ACC112 (cell line): Measurements from ENCODE around the gene RPS6KA4.

Experiments used
- H2AFZ ChIP-seq: fragments of 200-600 bp; sonication (generic); one replicate; pipeline ENCODE4 v1.6.0; 2017; ENCODE audit warnings: antibody characterized with exemption, low read length; ENCODE audit not compliant: unreplicated experiment
- H3K27ac ChIP-seq: fragments of 200-600 bp; sonication (generic); 2 replicates; pipeline ENCODE4 v1.5.1; 2014; ENCODE audit warnings: low read depth, mild to moderate bottlenecking, antibody characterized with exemption, low read length, moderate library complexity
- H3K27me3 ChIP-seq: fragments of 200-600 bp; sonication (generic); 2 replicates; pipeline ENCODE4 v1.6.1; 2014; ENCODE audit warnings: mild to moderate bottlenecking, antibody characterized with exemption, low read length, moderate library complexity, mixed read lengths; ENCODE audit not compliant: insufficient read depth
- H3K36me3 ChIP-seq: fragments of 200-600 bp; sonication (generic); 2 replicates; pipeline ENCODE4 v1.6.1; 2016; ENCODE audit warnings: mild to moderate bottlenecking, antibody characterized with exemption, low read length, moderate library complexity, mixed read lengths; ENCODE audit not compliant: insufficient read depth
- H3K4me1 ChIP-seq: fragments of 200-600 bp; sonication (generic); one replicate; pipeline ENCODE4 v1.6.1; 2016; ENCODE audit warnings: low read length, mixed read lengths; ENCODE audit not compliant: insufficient read depth, unreplicated experiment, control insufficient read depth
- H3K4me3 ChIP-seq: fragments of 200-600 bp; sonication (generic); 2 replicates; pipeline ENCODE4 v1.5.1; 2014; ENCODE audit warnings: mild to moderate bottlenecking, low read depth, low read length
- H3K79me2 ChIP-seq: fragments of 200-600 bp; sonication (generic); one replicate; pipeline ENCODE4 v1.6.0; 2016; ENCODE audit warnings: low read length; ENCODE audit not compliant: control insufficient read depth, unreplicated experiment, insufficient read depth

Gene RPS6KA4

DNA sequence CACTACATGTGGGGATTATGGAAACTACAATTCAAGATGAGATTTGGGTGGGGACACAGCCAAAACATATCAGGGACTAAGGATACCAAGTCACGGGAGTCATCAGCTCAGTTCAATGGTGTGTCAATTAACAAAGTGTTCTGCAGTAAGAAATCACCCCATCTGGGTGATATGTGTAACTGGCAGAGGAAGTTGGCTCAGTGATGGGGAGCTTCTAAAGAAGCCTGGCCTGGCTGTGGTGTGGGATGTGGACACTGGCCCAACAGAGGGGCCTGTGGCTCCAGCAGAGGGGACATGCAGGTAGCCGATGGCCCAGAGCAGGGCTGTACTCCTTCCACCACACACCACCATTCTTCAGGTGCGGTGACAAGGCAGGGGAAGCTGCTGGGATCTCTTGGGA is 31.6 kb downstream of the RPS6KA4 start:
- H3K27me3 ChIP-seq, result peaks cover 26% of the 10 kb centered on the region
- H2AFZ ChIP-seq, result no peak overlapping the region
- H3K36me3 ChIP-seq, result no peaks in the 10 kb centered on the region
- no peak overlapping the region for H3K4me3 ChIP-seq
- no peaks in the 10 kb centered on the region for H3K79me2 ChIP-seq
- H3K4me1 ChIP-seq, result no peaks in the 10 kb centered on the region
- no peak overlapping the region for H3K27ac ChIP-seq

DNA sequence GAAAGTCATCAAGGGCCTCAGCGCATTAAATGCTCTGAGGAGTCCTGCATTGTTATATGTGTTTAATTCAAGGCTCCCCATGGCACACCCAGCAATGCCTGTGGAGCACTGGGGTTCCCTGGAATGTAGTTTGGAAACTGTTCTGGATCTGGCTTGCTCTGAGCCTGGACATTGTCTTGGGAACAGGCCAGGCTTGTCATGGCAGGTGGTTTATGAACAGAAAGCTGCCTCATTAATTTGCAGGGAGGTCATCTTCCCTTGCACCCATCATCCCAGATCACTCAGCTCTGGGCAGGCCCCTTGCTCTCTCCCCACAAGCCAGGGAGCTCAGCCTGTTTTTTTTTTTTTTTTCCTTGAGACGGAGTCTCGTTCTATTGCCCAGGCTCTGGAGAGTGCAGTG is 32.9 kb downstream of the RPS6KA4 start:
- H2AFZ ChIP-seq, result no peak overlapping the region
- no peaks in the 10 kb centered on the region for H3K79me2 ChIP-seq
- H3K4me3 ChIP-seq, result no peak overlapping the region
- H3K27me3 ChIP-seq, result peaks cover 33% of the 10 kb centered on the region
- no peaks in the 10 kb centered on the region for H3K4me1 ChIP-seq
- no peaks in the 10 kb centered on the region for H3K36me3 ChIP-seq
- H3K27ac ChIP-seq, result no peak overlapping the region

DNA sequence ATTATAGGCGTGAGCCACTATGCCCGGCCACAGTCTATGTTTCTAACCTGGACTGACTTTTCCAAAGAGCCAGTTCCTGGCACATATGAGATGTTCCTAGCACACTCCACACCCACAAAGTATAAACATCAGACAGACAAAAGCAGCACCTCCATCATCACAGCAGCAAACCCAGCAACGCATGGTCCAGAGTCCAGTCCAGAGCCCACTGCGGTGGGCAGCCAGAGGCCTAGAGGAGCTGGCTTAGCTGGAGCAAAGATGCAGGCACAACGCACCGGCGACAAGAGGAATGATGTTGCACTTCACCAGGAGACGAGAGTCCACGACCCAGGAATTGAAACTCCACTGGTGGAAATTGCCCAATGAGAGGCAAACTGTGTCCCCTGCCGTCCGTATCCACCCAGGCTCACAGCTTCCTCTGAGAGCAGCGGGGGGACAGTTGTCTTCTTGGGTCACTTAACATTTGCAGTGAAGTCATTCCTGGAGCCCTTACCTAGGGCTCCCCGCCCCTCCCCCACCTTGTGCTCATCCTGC is 36.6 kb downstream of the RPS6KA4 start:
- peaks cover 11% of the 10 kb centered on the region for H3K27me3 ChIP-seq
- no peak overlapping the region for H3K4me3 ChIP-seq
- peaks cover 8% of the 10 kb centered on the region for H3K4me1 ChIP-seq
- H2AFZ ChIP-seq, result no peak overlapping the region
- H3K36me3 ChIP-seq, result no peaks in the 10 kb centered on the region
- H3K79me2 ChIP-seq, result no peaks in the 10 kb centered on the region
- H3K27ac ChIP-seq, result no peak overlapping the region

DNA sequence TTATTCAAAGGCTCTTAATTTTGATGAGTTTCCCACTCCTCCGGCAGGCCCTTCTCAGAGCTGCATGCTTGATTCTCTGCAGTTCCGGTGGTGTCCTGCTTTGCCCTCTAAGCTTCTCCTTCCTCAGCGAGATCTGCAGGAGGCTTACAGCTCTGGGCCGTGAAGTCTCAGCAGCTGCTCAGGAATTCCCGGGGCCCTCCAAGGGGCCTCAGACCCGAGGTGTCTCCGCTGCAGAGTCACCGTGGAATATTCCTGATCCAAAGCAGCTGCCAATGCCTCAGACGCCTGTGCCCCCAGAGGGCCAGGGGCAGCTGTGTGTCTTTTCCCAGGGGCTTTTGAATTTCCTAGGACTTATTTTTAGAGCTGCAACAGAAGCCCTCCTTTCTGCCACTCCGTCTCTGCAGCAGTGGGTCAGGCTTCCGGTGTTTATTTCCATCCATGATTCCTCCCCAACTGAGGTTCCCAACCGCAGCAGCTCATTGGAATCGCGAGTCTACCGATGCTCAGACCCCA is 37.2 kb downstream of the RPS6KA4 start:
- no peak overlapping the region for H2AFZ ChIP-seq
- H3K36me3 ChIP-seq, result no peaks in the 10 kb centered on the region
- peaks cover 8% of the 10 kb centered on the region for H3K4me1 ChIP-seq
- H3K79me2 ChIP-seq, result no peaks in the 10 kb centered on the region
- H3K4me3 ChIP-seq, result no peak overlapping the region
- H3K27me3 ChIP-seq, result peaks cover 14% of the 10 kb centered on the region
- no peak overlapping the region for H3K27ac ChIP-seq

DNA sequence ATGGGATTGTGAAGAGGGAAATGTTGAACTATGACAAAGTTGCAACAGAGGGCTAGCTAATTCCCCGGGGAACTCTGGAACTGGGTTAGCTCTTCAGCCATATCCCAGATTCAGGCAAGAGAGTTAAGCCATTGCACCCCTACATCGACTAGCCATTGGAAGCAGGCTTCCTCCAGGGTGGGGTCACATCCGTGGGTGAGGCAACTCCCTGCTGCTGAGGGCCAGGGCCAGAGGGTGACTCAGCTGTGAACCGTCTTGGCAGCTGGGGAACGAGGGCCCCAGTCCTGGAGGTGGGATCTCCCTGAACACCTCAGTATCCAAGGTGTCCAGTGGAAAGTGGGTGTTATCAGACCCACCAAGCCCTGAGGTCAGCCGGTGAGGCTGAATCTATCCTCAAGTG is 41.1 kb downstream of the RPS6KA4 start:
- peaks cover 29% of the 10 kb centered on the region for H3K27me3 ChIP-seq
- H3K4me1 ChIP-seq, result peaks cover 8% of the 10 kb centered on the region
- H2AFZ ChIP-seq, result no peak overlapping the region
- H3K36me3 ChIP-seq, result no peaks in the 10 kb centered on the region
- no peaks in the 10 kb centered on the region for H3K79me2 ChIP-seq
- no peak overlapping the region for H3K4me3 ChIP-seq
- no peak overlapping the region for H3K27ac ChIP-seq

DNA sequence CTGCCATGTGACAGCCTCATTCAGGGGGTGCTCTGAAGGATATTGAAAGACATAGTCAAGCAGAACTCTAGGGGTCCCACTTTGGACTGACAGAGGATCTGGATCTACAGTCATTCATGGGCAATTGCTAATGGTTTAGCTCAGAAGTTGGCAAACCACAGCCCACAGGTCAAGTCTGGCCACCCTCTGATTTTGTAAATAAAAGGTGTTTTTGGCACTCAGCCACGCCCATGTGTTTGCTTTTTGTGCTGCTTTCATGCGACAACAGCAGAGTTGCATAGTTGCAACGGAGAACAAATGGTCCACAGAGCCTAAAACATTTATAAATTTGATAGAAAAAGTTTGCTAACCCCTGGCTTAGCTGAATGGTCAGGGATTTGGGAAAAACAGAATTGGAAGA is 41.7 kb downstream of the RPS6KA4 start:
- Histone ChIP-seq H3K27ac (no peak overlapping the region), H3K4me1 (peaks cover 8% of the 10 kb centered on the region), H2AFZ (no peak overlapping the region), H3K27me3 (peaks cover 28% of the 10 kb centered on the region), H3K36me3 (no peaks in the 10 kb centered on the region), H3K79me2 (no peaks in the 10 kb centered on the region), H3K4me3 (no peak overlapping the region)

DNA sequence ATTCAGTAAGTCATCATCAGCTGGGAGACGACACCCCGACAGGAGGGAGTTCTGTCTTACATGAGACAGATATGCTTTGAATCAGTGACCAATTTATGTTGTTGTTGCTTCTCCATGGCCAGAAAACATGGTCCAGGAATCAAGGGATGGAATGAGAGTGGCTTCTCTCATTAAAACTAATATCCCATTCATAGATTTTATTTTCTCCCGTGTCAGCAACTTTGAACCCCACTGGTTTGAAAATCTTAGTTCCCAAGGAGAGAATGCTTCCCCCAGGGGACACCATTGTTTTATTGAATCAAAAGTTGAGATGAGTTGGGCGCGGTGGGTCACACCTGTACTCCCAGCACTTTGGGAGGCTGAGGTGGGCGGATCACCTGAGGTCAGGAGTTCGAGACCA is 42.8 kb downstream of the RPS6KA4 start:
- H3K79me2 ChIP-seq, result no peaks in the 10 kb centered on the region
- peaks cover 8% of the 10 kb centered on the region for H3K4me1 ChIP-seq
- no peak overlapping the region for H3K27ac ChIP-seq
- H2AFZ ChIP-seq, result no peak overlapping the region
- no peaks in the 10 kb centered on the region for H3K36me3 ChIP-seq
- peaks cover 22% of the 10 kb centered on the region for H3K27me3 ChIP-seq
- no peak overlapping the region for H3K4me3 ChIP-seq

DNA sequence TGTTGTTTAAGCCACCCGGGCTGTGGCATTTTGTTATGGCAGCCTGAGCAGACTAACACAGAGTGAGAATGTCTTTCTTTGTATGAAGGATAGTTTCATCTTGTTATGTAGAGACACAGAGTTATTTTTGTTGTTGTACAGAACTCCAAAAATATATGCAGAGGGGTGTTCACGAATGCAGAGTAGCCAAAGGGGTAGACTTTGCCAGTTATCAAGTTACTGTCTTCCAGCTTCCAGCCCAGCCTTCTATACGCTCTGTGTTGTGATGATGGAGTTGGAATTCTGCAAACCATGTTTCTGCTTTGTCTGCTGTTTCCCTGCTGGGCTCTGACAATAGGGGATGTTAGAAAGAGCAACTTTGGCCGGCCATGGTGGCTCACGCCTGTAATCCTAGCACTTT is 44.1 kb downstream of the RPS6KA4 start:
- Histone ChIP-seq H3K79me2 (no peaks in the 10 kb centered on the region), H3K4me3 (no peak overlapping the region), H2AFZ (no peak overlapping the region), H3K4me1 (peaks cover 8% of the 10 kb centered on the region), H3K36me3 (no peaks in the 10 kb centered on the region), H3K27ac (no peak overlapping the region), H3K27me3 (peaks cover 22% of the 10 kb centered on the region)

DNA sequence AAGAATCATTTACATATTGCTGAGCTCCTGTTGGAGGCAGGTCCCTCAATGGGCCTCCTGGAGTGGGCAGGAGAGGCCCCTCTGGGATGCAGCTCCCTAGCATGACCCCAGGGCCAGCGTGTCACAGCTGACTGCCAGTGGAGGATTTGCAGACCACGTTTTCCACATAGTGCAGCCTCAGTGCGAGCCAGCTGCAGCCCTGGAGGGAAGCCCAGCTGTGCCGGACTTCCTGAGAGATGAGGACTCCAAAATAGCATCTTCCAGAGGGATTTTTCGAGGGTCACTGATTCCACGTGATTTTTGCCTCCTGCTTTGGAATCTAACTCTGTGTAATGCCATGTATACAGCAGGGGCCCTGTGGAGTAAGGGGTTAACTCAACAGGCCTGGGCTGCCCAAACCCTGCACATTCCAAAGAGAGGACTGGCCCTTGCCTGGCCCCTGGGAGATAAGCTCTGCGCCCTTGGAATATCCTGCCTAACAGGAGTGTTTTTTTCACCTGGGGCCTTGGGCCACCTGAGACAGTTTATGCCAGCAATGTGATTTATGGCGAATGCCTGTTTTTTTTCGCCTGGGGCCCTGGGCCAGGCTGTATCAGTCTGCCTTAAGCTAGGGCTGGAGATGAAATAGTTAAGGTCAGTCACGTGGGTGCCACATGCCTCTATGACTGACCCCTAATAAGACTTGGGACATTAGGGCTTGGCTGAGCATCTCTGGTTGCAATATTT is 47.4 kb downstream of the RPS6KA4 start:
- no peaks in the 10 kb centered on the region for H3K79me2 ChIP-seq
- no peaks in the 10 kb centered on the region for H3K4me1 ChIP-seq

DNA sequence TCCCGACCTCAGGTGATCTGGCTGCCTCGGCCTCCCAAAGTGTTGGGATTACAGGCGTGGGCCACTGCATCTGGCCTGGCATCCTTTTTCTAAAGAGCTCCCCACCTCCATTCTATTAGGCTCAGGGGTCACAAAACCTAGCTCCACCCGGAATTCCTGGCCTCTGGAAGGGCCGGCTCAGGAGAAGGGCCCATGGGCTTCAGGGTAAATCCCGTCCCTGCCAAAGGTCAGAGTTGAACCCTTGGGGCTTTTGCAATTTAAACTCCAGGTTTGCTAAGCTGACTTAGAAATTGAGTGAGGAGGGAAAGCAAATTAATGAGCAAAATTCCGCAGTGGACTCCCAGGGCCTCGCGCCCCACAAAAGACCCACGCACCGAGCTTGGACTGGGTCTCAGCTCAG is 48.3 kb downstream of the RPS6KA4 start:
- Histone ChIP-seq H2AFZ (no peak overlapping the region), H3K79me2 (no peaks in the 10 kb centered on the region), H3K4me1 (no peaks in the 10 kb centered on the region), H3K4me3 (no peak overlapping the region), H3K27me3 (peaks cover 14% of the 10 kb centered on the region), H3K27ac (no peak overlapping the region), H3K36me3 (no peaks in the 10 kb centered on the region)

More for the DNA sequence above, 47.4 kb downstream of the RPS6KA4 start:
- Histone ChIP-seq H3K36me3 (no peaks in the 10 kb centered on the region), H2AFZ (no peak overlapping the region), H3K4me3 (no peak overlapping the region), H3K27me3 (peaks cover 16% of the 10 kb centered on the region), H3K27ac (no peak overlapping the region)

DNA sequence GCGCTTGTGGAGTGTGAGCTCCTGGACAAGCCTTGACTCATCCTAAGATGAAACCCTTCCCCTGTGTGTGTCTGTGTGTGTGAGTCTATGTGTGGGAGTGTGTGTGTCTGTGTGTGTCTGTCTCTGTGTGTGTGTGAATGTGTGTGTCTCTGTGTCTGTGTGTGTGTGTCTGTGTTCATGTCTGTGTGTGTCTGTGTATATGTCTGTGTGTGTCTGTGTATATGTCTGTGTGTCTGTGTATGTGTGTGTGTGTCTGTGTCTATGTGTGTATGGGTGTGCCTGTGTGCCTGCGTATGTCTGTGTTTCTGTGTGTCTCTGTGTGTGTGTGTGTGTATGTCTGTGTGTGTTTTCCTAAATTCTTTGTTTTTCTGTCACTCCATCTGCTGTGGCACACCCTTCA is 48.7 kb downstream of the RPS6KA4 start:
- H3K27ac ChIP-seq, result no peak overlapping the region
- H3K4me3 ChIP-seq, result no peak overlapping the region
- H3K79me2 ChIP-seq, result no peaks in the 10 kb centered on the region
- H2AFZ ChIP-seq, result no peak overlapping the region
- no peaks in the 10 kb centered on the region for H3K4me1 ChIP-seq
- peaks cover 15% of the 10 kb centered on the region for H3K27me3 ChIP-seq
- no peaks in the 10 kb centered on the region for H3K36me3 ChIP-seq
